HepG2 (cell line): Measurements from ENCODE around the gene KRTAP1-5. TPM values are rescaled to one million over a fixed set of nuclear protein-coding genes. Genes with fewer than 3 reads are reported as not detected.

Experiments
- AHR ChIP-seq: IDR thresholded peaks from 2 replicates; pipeline ENCODE4 v1.6.1; 2018; ENCODE audit warnings: missing genetic modification reagents, missing compliant biosample characterization
- BCLAF1 ChIP-seq: fragments of 450-650 bp; IDR thresholded peaks from 2 replicates; pipeline ENCODE4 v1.6.1; 2017; ENCODE audit warnings: mild to moderate bottlenecking
- ELF1 ChIP-seq: sonication (generic); formaldehyde crosslinking; IDR thresholded peaks from 2 replicates; pipeline ENCODE4 v1.4.0; 2020; ENCODE audit warnings: missing genetic modification reagents
- HDAC1 ChIP-seq: sonication (generic); formaldehyde crosslinking; IDR thresholded peaks from 2 replicates; pipeline ENCODE4 v1.5.1; 2020; ENCODE audit warnings: mild to moderate bottlenecking, missing genetic modification reagents
- MXI1 ChIP-seq: IDR thresholded peaks from 3 replicates; pipeline ENCODE4 v1.6.1; 2012; ENCODE audit warnings: low read depth, low read length, inconsistent platforms, borderline replicate concordance
- NFE2 ChIP-seq: sonication (generic); formaldehyde crosslinking; IDR thresholded peaks from 2 replicates; pipeline ENCODE4 v1.4.0; 2020; ENCODE audit warnings: missing genetic modification reagents
- RELA ChIP-seq: sonication (generic); formaldehyde crosslinking; IDR thresholded peaks from 2 replicates; pipeline ENCODE4 v1.4.0; 2020; ENCODE audit warnings: missing genetic modification reagents
- RFXANK ChIP-seq: IDR thresholded peaks from 2 replicates; pipeline ENCODE4 v1.6.1; 2016
- SP140L ChIP-seq: sonication (generic); formaldehyde crosslinking; IDR thresholded peaks from 2 replicates; pipeline ENCODE4 v1.4.0; 2020; ENCODE audit warnings: missing genetic modification reagents, borderline replicate concordance
- SUZ12 ChIP-seq: fragments of 150-350 bp; IDR thresholded peaks from 2 replicates; pipeline ENCODE4 v1.6.1; 2014; ENCODE audit warnings: low read depth, low read length
- ZBTB1 ChIP-seq: sonication (generic); formaldehyde crosslinking; IDR thresholded peaks from 2 replicates; pipeline ENCODE4 v1.4.0; 2020; ENCODE audit warnings: missing genetic modification reagents, borderline replicate concordance
- ZFP1 ChIP-seq: IDR thresholded peaks from 2 replicates; pipeline ENCODE4 v1.6.1; 2016
- ZIK1 ChIP-seq: sonication (generic); formaldehyde crosslinking; IDR thresholded peaks from 2 replicates; pipeline ENCODE4 v1.5.0; 2020; ENCODE audit warnings: mild to moderate bottlenecking, low read depth, missing genetic modification reagents, borderline replicate concordance
- ZMAT5 ChIP-seq: sonication (generic); formaldehyde crosslinking; IDR thresholded peaks from 2 replicates; pipeline ENCODE4 v1.5.0; 2020; ENCODE audit warnings: mild to moderate bottlenecking, low read depth, missing genetic modification reagents, borderline replicate concordance
- ZMYM4 ChIP-seq: sonication (generic); formaldehyde crosslinking; IDR thresholded peaks from 2 replicates; pipeline ENCODE4 v1.8.1; 2023; ENCODE audit warnings: mild to moderate bottlenecking, missing genetic modification reagents
- ZNF280D ChIP-seq: sonication (generic); formaldehyde crosslinking; IDR thresholded peaks from 2 replicates; pipeline ENCODE4 v1.5.1; 2020; ENCODE audit warnings: mild to moderate bottlenecking, missing genetic modification reagents
- ZNF382 ChIP-seq: sonication (generic); formaldehyde crosslinking; IDR thresholded peaks from 2 replicates; pipeline ENCODE4 v1.5.0; 2020; ENCODE audit warnings: missing genetic modification reagents, mild to moderate bottlenecking, borderline replicate concordance
- ZNF512B ChIP-seq: sonication (generic); formaldehyde crosslinking; IDR thresholded peaks from 2 replicates; pipeline ENCODE4 v1.5.1; 2020; ENCODE audit warnings: missing genetic modification reagents, mild to moderate bottlenecking, borderline replicate concordance
- ZNF547 ChIP-seq: sonication (generic); formaldehyde crosslinking; IDR thresholded peaks from 2 replicates; pipeline ENCODE4 v1.5.1; 2020; ENCODE audit warnings: mild to moderate bottlenecking, missing genetic modification reagents
- ZNF703 ChIP-seq: sonication (generic); formaldehyde crosslinking; IDR thresholded peaks from 2 replicates; pipeline ENCODE4 v1.5.1; 2020; ENCODE audit warnings: missing genetic modification reagents, mild to moderate bottlenecking, moderate library complexity, borderline replicate concordance
- polyA plus RNA-seq, 8 experiments: library from polyadenylated mRNA; depleted of rRNA in 3 of 8; stranded (reverse) in 7 of 8; unstranded in 1 of 8; fragments of >200 nt; fragmentation: Illumina TruSeq in 4 of 8; extraction: Trizol in 4 of 8; gene quantifications; 2 replicates each; pipeline versions ENCODE4 v1.2.1 to v1.2.3, GENCODE V29; 2011 to 2016; ENCODE audit warnings: low read depth in 4 of 8, missing spikeins in 1 of 8, mixed read lengths in 1 of 8; ENCODE audit not compliant: insufficient read depth in 1 of 8
- total RNA-seq, 5 experiments: library from RNA; depleted of rRNA; stranded (reverse); fragments of >200 nt; fragmentation: Illumina TruSeq; extraction: Trizol; gene quantifications; 2 replicates each; pipeline ENCODE4 v1.2.3, GENCODE V29; 2016; ENCODE audit warnings: low read depth in 1 of 5

The KRTAP1-5 gene
- total and polyA plus RNA-seq, 2 of the 13 experiments (the other 11 are each of a cell fraction or from before 2014, with no cell fraction given), result 0.09 TPM; not detected in 1

GRCh38 chr17:41009301-41009760 lies 17.7 kb downstream of the KRTAP1-5 start (continued):
- TF ChIP-seq ELF1 (no peak), BCLAF1 (no peak), HDAC1 (CRISPR knock-in tag) (peak; percentile 56; the same call in 1 of the 2 replicates), RFXANK (CRISPR knock-in tag) (0 out of 2 replicates have a peak, but pooled peaks have one; percentile 18), MXI1 (no peak), ZBTB1 (no peak), NFE2 (CRISPR knock-in tag) (no peak), SP140L (CRISPR knock-in tag) (no peak), ZMYM4 (CRISPR knock-in tag) (peak; percentile 41; the same call in 1 of the 2 replicates), ZNF382 (CRISPR knock-in tag) (no peak), ZNF703 (no peak; the same call in 1 of the 2 replicates), SUZ12 (no peak), RELA (CRISPR knock-in tag) (no peak), ZNF547 (no peak), AHR (no peak), ZMAT5 (CRISPR knock-in tag) (no peak), ZNF512B (CRISPR knock-in tag) (no peak), ZNF280D (CRISPR knock-in tag) (no peak), ZFP1 (CRISPR knock-in tag) (no peak), ZIK1 (CRISPR knock-in tag) (no peak)
